ENCODE measurements around the gene CRCP.
"Not testable (repeated sequence)": the region's sequence is repeated elsewhere in the genome, so short reads cannot be mapped to it uniquely, and the experiment has no call there.

DNA sequence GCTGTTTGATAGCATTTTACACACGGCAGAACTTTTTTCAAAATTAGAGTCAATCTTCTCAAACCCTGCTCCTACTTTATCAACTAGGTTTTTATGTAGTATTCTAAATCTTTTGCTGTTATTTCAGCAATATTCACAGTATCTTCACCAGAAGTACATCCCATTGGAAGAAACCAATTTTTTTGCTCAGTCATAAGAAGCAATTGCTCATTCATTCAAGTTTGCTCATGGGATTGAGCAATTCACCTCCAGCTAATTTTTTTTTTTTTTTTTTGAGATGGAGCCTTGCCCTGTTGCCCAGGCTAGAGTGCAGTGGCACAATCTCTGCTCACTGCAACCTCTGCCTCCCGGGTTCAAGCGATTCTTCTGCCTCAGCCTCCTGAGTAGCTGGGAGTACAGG is 10.7 kb upstream of the CRCP start:
- TF ChIP-seq, protein P1, sequence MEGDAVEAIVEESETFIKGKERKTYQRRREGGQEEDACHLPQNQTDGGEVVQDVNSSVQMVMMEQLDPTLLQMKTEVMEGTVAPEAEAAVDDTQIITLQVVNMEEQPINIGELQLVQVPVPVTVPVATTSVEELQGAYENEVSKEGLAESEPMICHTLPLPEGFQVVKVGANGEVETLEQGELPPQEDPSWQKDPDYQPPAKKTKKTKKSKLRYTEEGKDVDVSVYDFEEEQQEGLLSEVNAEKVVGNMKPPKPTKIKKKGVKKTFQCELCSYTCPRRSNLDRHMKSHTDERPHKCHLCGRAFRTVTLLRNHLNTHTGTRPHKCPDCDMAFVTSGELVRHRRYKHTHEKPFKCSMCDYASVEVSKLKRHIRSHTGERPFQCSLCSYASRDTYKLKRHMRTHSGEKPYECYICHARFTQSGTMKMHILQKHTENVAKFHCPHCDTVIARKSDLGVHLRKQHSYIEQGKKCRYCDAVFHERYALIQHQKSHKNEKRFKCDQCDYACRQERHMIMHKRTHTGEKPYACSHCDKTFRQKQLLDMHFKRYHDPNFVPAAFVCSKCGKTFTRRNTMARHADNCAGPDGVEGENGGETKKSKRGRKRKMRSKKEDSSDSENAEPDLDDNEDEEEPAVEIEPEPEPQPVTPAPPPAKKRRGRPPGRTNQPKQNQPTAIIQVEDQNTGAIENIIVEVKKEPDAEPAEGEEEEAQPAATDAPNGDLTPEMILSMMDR (IDR thresholded peaks at IDR 0.05; ENCODE audit: low read length): not testable (repeated sequence)
- not testable (repeated sequence) for TF ChIP-seq EZH2 (IDR thresholded peaks at IDR 0.05; ENCODE audit: borderline replicate concordance, low read length)
